Mesenchymal stem cell (in vitro differentiated cells and primary cell): ENCODE measurements around the gene ALDH1A1.

Experiments
- DNase-seq: peaks from one replicate; pipeline ENCODE4 v3.0.0-alpha.2; 2013
- H2AFZ ChIP-seq: one replicate; pipeline ENCODE4 v1.6.1; 2013; ENCODE audit warnings: low read depth, mild to moderate bottlenecking, control low read depth, inconsistent platforms, low read length, moderate library complexity
- H2AK5ac ChIP-seq: 2 replicates; pipeline ENCODE4 v1.6.1; 2013; ENCODE audit warnings: low read length, moderate library complexity, mild to moderate bottlenecking, inconsistent platforms; ENCODE audit not compliant: severe bottlenecking
- H2BK120ac ChIP-seq: one replicate; pipeline ENCODE4 v1.6.1; 2013; ENCODE audit warnings: low read depth, mild to moderate bottlenecking, inconsistent platforms, low read length, moderate library complexity
- H2BK12ac ChIP-seq, 2 experiments: one replicate each; pipeline ENCODE4 v1.6.1; 2013; ENCODE audit warnings: inconsistent platforms in 2 of 2, low read length in 2 of 2, mild to moderate bottlenecking in 2 of 2, moderate library complexity in 2 of 2, control low read depth in 1 of 2
- H2BK15ac ChIP-seq: one replicate; pipeline ENCODE4 v1.6.1; 2013; ENCODE audit warnings: mild to moderate bottlenecking, low read depth, inconsistent platforms; ENCODE audit not compliant: poor library complexity, severe bottlenecking
- H2BK5ac ChIP-seq: 2 replicates; pipeline ENCODE4 v1.6.1; 2013; ENCODE audit warnings: low read depth, mild to moderate bottlenecking, low read length, control low read depth, inconsistent platforms; ENCODE audit not compliant: poor library complexity, severe bottlenecking
- H3K14ac ChIP-seq, 2 experiments: one replicate each; pipeline ENCODE4 v1.6.1; 2013; ENCODE audit warnings: inconsistent platforms in 2 of 2, low read length in 2 of 2, control low read depth in 1 of 2, mild to moderate bottlenecking in 1 of 2, moderate library complexity in 1 of 2
- H3K18ac ChIP-seq, 2 experiments: one replicate each; pipeline ENCODE4 v1.6.1; 2013; ENCODE audit warnings: inconsistent platforms in 2 of 2, low read length in 2 of 2, control low read depth in 1 of 2, low read depth in 1 of 2, mild to moderate bottlenecking in 1 of 2
- H3K23ac ChIP-seq, 2 experiments: one replicate each; pipeline ENCODE4 v1.6.1; 2013; ENCODE audit warnings: inconsistent platforms in 2 of 2, low read length in 2 of 2, mild to moderate bottlenecking in 2 of 2, moderate library complexity in 2 of 2, control low read depth in 1 of 2
- H3K27ac ChIP-seq: 2 replicates; pipeline ENCODE4 v1.5.1; 2013; ENCODE audit warnings: mild to moderate bottlenecking, moderate library complexity, low read length, control low read depth, inconsistent platforms; ENCODE audit not compliant: poor library complexity, severe bottlenecking
- H3K27me3 ChIP-seq, 2 experiments: 2 replicates each; pipeline versions ENCODE4 v1.6.1 to v1.7.0; 2013; ENCODE audit warnings: low read length in 2 of 2, mild to moderate bottlenecking in 2 of 2, moderate library complexity in 2 of 2, control low read depth in 1 of 2, inconsistent platforms in 1 of 2; ENCODE audit not compliant: control insufficient read depth in 1 of 2, insufficient read depth in 1 of 2
- H3K36me3 ChIP-seq, 2 experiments: 2 replicates each; pipeline versions ENCODE4 v1.6.1 to v1.7.0; 2013; ENCODE audit warnings: low read length in 2 of 2, control low read depth in 1 of 2, inconsistent platforms in 1 of 2, low read depth in 1 of 2, mild to moderate bottlenecking in 1 of 2; ENCODE audit not compliant: insufficient read depth in 2 of 2, control insufficient read depth in 1 of 2
- H3K4ac ChIP-seq, 2 experiments: one replicate each; pipeline ENCODE4 v1.6.1; 2013; ENCODE audit warnings: inconsistent platforms in 2 of 2, low read length in 2 of 2, mild to moderate bottlenecking in 2 of 2, moderate library complexity in 2 of 2, control low read depth in 1 of 2, low read depth in 1 of 2
- H3K4me1 ChIP-seq: 2 replicates; pipeline ENCODE4 v1.6.1; 2013; ENCODE audit warnings: low read depth, low read length, control low read depth; ENCODE audit not compliant: control insufficient read depth, insufficient read depth
- H3K4me2 ChIP-seq: 2 replicates; pipeline ENCODE4 v1.6.1; 2013; ENCODE audit warnings: low read length, mild to moderate bottlenecking, inconsistent platforms; ENCODE audit not compliant: poor library complexity, severe bottlenecking
- H3K4me3 ChIP-seq, 2 experiments: 2 replicates each; pipeline versions ENCODE4 v1.5.1 to v1.7.0; 2013; ENCODE audit warnings: low read length in 2 of 2, mild to moderate bottlenecking in 2 of 2, control low read depth in 1 of 2, low read depth in 1 of 2; ENCODE audit not compliant: insufficient read depth in 1 of 2
- H3K79me1 ChIP-seq: replicated peaks from 2 replicates; pipeline ENCODE4 v1.6.1; 2013; ENCODE audit warnings: mild to moderate bottlenecking, control low read depth, low read length, inconsistent platforms; ENCODE audit not compliant: poor library complexity, severe bottlenecking
- H3K9ac ChIP-seq: 2 replicates; pipeline ENCODE4 v1.7.0; 2013; ENCODE audit warnings: mild to moderate bottlenecking, low read length, moderate library complexity
- H3K9me3 ChIP-seq: 2 replicates; pipeline ENCODE4 v1.7.0; 2013; ENCODE audit warnings: mild to moderate bottlenecking, low read length; ENCODE audit not compliant: control insufficient read depth
- H4K8ac ChIP-seq: one replicate; pipeline ENCODE4 v1.6.1; 2013; ENCODE audit warnings: inconsistent platforms, mild to moderate bottlenecking, low read length, moderate library complexity
- H4K91ac ChIP-seq: one replicate; pipeline ENCODE4 v1.6.1; 2013; ENCODE audit warnings: mild to moderate bottlenecking, low read length, inconsistent platforms
- WGBS: methylation state at CpG from one replicate; pipeline ENCODE4 v1.1.7; 2013; ENCODE audit warnings: mixed read lengths; 5-methylcytosine and 5-hydroxymethylcytosine counted together

Gene ALDH1A1

GRCh38 chr9:72978744-72979143 is 25.9 kb upstream of the ALDH1A1 start:
- H2BK5ac ChIP-seq, result no peak overlapping the region
- no peak overlapping the region for H3K23ac ChIP-seq
- no peak overlapping the region for H3K27ac ChIP-seq
- H3K9ac ChIP-seq, result no peak overlapping the region
- H2AFZ ChIP-seq, result no peak overlapping the region
- DNase-seq, result no peak
- no peak overlapping the region for H4K91ac ChIP-seq
- H3K27me3 ChIP-seq, result no peaks in the 10 kb centered on the region
- H3K4ac ChIP-seq, result no peak overlapping the region
- H2BK12ac ChIP-seq, result no peak overlapping the region
- no peak overlapping the region for H2AK5ac ChIP-seq
- H3K9me3 ChIP-seq, result no peaks in the 10 kb centered on the region
- H2BK120ac ChIP-seq, result no peak overlapping the region
- H3K14ac ChIP-seq, result no peak overlapping the region
- no peak overlapping the region for H2BK15ac ChIP-seq
- no peaks in the 10 kb centered on the region for H3K79me1 ChIP-seq
- no peak overlapping the region for H3K4me2 ChIP-seq
- H3K36me3 ChIP-seq, result no peaks in the 10 kb centered on the region
- no peak overlapping the region for H3K4me3 ChIP-seq
- H3K18ac ChIP-seq, result no peak overlapping the region
- no peak overlapping the region for H4K8ac ChIP-seq
- peaks cover 1% of the 10 kb centered on the region for H3K4me1 ChIP-seq
- WGBS, result no CpG with 5 or more reads among the region's 1 CpG

- no peaks in the 10 kb centered on the region for H3K27me3 ChIP-seq
- H4K91ac ChIP-seq, result no peak overlapping the region
- H3K4me1 ChIP-seq, result peaks cover 1% of the 10 kb centered on the region
- H2BK15ac ChIP-seq, result no peak overlapping the region
- H2BK120ac ChIP-seq, result no peak overlapping the region
- H3K4ac ChIP-seq, result no peak overlapping the region
- H3K18ac ChIP-seq, result no peak overlapping the region
- H3K4me3 ChIP-seq, result no peak overlapping the region
- H3K9ac ChIP-seq, result no peak overlapping the region
- no peak overlapping the region for H3K23ac ChIP-seq
- H4K8ac ChIP-seq, result no peak overlapping the region
- no peak overlapping the region for H3K14ac ChIP-seq
- no peak for DNase-seq
- no peaks in the 10 kb centered on the region for H3K36me3 ChIP-seq
- no peak overlapping the region for H2AK5ac ChIP-seq
- H3K9me3 ChIP-seq, result no peaks in the 10 kb centered on the region
- WGBS, result 93% methylated on average over 2 of the region's 2 CpGs
- no peak overlapping the region for H3K27ac ChIP-seq
- H2BK12ac ChIP-seq, result no peak overlapping the region
- H2AFZ ChIP-seq, result no peak overlapping the region
- H3K4me2 ChIP-seq, result no peak overlapping the region
- H2BK5ac ChIP-seq, result no peak overlapping the region
- no peaks in the 10 kb centered on the region for H3K79me1 ChIP-seq
These were observed 24.8 kb upstream of the ALDH1A1 start for GRCh38 chr9:72977670-72978069.

- no peak overlapping the region for H3K23ac ChIP-seq
- H3K18ac ChIP-seq, result no peak overlapping the region
- no peak overlapping the region for H3K4ac ChIP-seq
- no peaks in the 10 kb centered on the region for H3K4me1 ChIP-seq
- no peak overlapping the region for H2BK12ac ChIP-seq
- H4K91ac ChIP-seq, result no peak overlapping the region
- H2AK5ac ChIP-seq, result no peak overlapping the region
- H4K8ac ChIP-seq, result no peak overlapping the region
- H3K9ac ChIP-seq, result no peak overlapping the region
- H3K36me3 ChIP-seq, result no peaks in the 10 kb centered on the region
- H3K27me3 ChIP-seq, result no peaks in the 10 kb centered on the region
- H3K9me3 ChIP-seq, result no peaks in the 10 kb centered on the region
- H3K27ac ChIP-seq, result no peak overlapping the region
- no peak overlapping the region for H3K14ac ChIP-seq
- H2BK5ac ChIP-seq, result no peak overlapping the region
- H2BK15ac ChIP-seq, result no peak overlapping the region
- no peaks in the 10 kb centered on the region for H3K79me1 ChIP-seq
- H2BK120ac ChIP-seq, result no peak overlapping the region
- no peak overlapping the region for H2AFZ ChIP-seq
- DNase-seq, result no peak
- H3K4me3 ChIP-seq, result no peak overlapping the region
- no peak overlapping the region for H3K4me2 ChIP-seq
These were observed 21.6 kb upstream of the ALDH1A1 start for GRCh38 chr9:72974501-72974900.

- no peaks in the 10 kb centered on the region for H3K9me3 ChIP-seq
These were observed 19.8 kb upstream of the ALDH1A1 start for GRCh38 chr9:72972636-72973035.

More at GRCh38 chr9:72972636-72973035, 19.8 kb upstream of the ALDH1A1 start:
- Histone ChIP-seq H2BK12ac (no peak overlapping the region), H3K79me1 (no peaks in the 10 kb centered on the region), H2BK120ac (no peak overlapping the region), H3K27ac (no peak overlapping the region), H3K18ac (no peak overlapping the region), H4K91ac (no peak overlapping the region), H3K36me3 (no peaks in the 10 kb centered on the region), H3K27me3 (no peaks in the 10 kb centered on the region), H3K4me1 (no peaks in the 10 kb centered on the region), H2BK15ac (no peak overlapping the region), H3K4me2 (no peak overlapping the region), H4K8ac (no peak overlapping the region), H3K9ac (no peak overlapping the region), H2AK5ac (no peak overlapping the region), H3K4ac (no peak overlapping the region), H3K14ac (no peak overlapping the region), H2AFZ (no peak overlapping the region), H3K23ac (no peak overlapping the region), H3K4me3 (no peak overlapping the region), H2BK5ac (no peak overlapping the region)
- DNase-seq, result no peak
- WGBS, result 87% methylated on average over 2 of the region's 2 CpGs
